GM21717 (cell line): ENCODE data around the gene RTP5.

Experiments
- ATAC-seq: cut with Tn5 transposase; IDR thresholded peaks from one replicate; pipeline ENCODE4 v1.9.1; 2021; ENCODE audit warnings: mild to moderate bottlenecking, moderate library complexity; ENCODE audit not compliant: unreplicated experiment

Gene RTP5

DNA sequence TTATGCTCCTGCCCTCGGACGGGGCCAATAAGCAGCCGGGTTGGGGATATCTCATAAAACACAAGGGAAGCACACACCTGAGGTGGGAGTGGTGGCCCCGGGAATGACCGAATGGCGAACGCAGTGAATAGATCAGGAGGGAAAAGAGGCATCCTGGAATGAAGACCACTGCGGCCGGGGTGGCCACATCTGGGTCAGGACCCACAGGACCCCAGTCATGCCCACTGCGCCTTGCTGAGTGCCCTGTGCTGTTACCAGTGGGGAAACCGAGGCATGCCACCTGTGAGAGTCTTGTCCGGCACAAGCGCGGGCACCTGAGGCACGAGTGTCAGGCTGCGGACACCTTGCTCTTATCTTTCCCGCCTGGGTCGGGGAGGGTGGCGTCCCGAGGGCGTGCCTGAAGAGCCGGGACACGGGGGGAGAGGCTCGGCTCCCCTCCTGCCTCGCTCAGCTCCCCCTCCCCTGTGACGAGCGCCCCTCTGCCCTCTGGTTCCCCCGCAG, 12.4 kb upstream of the RTP5 start:
- ATAC-seq: no peak

DNA sequence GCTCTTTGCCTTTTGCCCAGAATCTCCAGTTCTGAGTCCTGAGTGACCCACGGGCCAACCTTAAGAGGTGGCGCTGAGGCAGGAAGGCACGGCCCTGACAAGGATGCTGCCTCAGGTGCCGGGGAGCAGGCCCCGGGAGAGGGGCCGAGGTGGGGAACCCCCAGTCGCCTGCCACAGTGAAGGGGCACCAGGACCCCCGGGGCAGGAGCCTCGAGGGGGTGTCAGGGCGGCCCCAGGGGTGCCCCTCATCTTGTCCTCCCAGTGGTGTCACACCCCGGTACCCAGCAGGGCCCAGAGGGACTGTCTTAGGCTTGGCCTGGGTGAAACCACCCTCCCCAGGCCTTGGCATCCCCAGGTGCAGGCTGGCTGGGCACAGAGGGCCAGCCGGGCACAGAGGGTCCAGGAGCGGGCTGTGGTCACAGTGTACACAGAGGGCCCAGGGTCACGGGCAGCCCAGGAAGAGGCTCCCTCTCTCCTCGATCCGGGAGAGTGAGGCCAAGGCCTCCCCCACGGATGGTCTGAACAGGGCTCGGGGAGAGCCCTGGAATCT, 11.9 kb upstream of the RTP5 start:
- ATAC-seq: no peak

DNA sequence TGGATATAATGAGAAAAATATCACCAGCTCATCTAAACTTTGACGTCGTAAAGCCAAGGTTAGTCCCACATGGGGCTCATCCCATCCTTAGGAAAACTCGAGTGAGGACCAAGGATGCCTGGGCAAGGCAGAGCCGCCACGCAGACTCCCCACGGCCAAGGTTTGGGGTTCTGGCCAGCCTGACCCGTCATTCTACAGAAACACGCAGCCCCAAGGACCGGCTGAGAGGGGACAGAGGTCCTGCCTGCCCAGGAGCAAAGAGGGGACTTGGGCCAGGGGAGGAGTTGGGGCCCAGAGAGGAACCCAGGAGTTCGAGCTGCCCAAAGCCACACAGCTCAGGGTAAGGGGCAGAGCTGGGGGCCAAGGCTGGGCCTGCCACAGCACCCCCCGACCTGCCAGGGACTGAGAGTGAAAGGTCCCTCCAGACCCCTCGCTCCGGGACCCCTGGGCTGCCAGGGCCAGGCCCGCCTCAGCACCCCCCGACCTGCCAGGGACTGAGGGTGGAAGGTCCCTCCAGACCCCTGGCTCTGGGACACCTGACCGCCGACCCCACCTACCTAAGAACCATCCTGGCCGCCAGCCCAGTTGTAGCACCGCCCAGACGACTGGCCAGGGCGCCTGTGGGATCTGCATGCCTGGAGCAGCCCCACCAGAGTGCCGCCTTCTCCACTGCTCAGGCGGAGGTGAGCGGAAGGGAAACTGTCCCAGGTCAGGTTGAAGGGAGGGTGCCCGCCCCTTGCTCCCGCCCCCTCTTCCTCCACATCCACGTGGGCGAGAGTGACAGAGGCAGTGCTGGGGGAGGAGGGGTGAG, 11.1 kb upstream of the RTP5 start, which contains the start of gene PDCD1:
Gene PDCD1 (minus strand): TSS at position 689 of the 811 bp plus-strand sequence. CDS start 56 bp downstream, at position 633.
- ATAC-seq: peak; percentile 35

DNA sequence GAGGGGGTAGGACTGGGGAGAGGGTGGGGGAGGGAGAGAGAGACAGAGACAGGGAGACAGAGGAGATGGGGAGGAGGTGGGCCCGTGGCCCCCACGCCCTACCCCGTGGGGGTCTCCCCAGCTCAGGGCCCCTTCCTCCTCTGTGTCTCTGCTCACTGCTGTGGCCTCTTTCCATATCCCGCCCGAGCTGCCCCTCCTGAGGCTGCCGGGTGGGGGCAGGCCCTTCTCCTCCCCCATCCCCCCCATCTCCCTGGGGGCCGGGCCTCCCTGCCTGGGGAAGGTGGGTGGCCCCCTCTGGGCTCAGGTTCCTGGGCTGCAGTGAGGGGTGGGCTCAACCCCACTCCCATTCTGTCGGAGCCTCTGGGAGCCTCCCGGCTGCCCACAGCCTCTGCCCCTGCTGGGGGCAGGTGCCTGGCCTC, 10.5 kb upstream of the RTP5 start:
- ATAC-seq: peak; percentile 17

DNA sequence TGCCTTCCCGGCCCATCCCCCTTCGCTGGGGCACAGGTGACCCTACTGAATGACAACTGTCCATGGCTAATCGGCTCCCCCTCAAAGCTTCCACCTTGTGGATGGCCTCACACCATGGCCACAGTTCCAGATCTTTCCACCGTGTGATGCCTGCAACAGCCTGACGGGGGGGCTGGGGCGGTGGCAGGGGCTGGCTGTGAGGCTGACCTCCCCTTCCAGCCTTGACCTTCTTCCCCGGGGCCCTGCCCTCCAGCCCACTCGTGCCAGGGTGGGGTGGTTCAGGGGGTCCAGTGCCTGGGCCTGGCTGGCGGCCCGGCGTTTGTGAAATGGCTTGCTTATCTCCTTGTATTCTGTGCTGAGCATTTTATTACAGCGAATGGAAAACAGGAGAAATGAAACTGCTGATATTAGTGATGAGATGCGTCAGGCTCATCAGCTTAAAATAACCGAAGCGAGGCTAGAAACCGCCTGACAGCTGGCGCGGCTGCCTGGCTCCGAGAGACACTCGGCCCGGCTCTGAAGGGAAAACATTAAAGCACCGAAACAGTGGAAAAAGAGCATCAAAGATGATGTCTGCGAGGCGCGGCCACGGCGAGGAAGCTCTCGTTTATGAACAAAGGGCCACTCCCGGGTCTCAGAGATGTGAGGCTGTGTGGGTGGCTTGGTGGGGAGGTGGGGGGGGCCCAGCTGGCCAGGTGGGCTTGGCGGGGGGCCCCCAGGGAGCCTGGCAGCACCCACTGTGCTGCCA, 9.9 kb upstream of the RTP5 start:
- peak; percentile 47 for ATAC-seq

DNA sequence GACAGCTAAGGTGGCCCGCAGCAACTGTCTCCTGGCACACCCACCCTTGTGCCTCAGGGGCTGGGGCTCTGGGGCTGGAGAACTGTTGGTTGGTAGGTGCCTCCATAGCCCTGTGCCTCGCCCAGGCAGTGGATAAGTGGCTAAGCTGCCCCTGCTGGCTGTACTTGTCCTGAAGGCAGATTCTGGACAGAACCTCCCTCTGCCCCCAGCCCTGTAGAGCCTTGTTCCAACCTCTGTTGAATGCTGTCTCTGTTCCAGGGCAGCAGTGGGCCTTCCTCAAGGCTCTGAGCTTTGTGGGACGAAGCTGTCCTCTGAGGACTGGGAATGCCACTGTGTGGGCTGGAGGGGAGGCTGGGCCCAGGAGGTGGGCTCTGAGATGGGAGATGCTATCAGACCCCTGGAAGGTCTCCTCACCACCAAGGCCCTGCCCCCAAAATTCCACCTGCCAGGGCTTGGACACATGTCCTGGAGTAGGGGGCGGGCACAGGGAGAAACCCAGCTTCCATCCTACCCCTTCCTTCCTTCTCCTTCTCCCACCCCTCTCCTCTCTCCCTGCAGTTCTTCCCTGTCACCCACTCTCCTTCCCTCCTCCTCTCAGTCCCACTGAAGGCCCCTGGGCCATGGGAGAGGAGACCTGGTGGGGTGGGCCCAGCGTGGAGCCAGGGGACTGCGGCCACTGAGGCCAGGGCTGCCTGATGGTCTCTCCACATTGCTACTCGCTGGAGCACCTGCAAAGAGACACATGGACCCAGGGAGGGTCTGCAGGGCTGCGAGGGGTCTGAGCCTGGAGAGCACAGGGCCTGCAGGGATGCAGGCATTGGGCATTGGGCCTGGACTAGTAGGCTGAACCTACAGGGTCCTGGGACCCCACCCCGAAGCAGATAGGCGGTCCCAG, 9.1 kb upstream of the RTP5 start:
- ATAC-seq: peak; percentile 7

DNA sequence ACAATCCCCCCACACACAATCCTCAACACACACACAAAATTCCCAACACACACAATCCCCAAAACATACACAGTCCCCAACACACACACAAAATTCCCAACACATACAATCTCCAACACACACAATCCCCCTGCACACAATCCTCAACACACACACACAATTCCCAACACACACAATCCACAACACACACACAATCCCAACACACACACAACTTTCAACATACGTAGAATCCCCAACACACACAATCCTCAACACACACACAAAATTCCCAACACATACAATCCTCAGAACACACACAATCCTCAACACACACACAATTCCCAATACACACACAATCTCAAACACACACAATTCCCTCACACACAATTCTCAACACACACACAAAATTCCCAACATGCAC, 8.3 kb upstream of the RTP5 start:
- ATAC-seq: no peak

DNA sequence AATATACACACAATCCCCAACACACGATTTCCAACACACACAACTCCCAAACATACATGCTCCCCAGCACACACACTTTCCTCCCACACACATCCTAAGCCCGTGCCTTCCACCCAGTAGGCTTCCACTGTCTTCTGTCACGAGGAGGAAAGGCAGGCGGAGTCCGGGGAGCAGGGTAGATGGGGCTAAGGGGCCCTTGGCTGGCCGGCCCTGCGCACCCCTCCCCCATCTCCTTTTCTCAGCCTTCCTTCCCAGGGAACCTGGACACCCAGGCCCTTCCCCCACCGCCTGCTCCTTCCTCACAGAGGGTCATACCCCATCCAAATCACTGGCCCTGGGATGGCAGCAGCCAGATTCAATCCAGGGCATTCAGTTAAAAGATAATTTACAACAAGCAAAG, 7.4 kb upstream of the RTP5 start:
- no peak for ATAC-seq

DNA sequence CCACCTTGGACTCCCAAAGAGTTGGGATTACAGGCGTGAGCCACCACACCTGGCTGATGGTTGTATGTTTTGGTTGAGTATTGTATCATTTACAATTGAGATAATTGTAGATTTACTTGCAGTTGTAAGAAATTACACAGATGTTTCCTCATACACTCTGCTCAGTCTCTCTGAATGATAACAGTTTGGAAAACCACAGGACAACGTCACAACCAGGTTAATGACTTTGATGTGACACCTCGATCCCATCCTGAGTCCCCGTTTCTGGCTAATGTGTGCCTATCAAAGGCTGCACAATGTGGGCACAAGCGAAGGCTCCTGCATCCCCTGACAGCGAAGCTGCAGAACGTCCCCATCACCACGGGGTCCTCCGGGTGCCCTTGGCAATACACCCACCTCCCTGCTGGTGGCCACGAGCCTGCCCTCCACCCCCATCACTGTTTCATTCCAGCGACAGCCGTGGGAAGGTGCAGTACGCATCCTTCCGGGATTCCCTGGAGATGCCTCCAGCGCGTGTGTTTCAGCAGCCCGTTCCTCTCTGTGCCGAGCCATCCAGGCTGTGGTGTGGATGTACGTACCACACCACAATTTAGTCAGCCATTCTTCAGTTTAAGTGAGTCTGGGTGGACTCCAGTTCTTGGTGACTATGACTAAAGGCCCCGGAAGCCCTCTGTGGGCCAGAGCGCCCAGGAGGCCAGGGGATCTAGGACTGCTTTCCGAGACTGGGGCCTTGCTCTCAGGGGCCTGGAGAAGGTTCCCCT, 6.6 kb upstream of the RTP5 start:
- no peak for ATAC-seq

DNA sequence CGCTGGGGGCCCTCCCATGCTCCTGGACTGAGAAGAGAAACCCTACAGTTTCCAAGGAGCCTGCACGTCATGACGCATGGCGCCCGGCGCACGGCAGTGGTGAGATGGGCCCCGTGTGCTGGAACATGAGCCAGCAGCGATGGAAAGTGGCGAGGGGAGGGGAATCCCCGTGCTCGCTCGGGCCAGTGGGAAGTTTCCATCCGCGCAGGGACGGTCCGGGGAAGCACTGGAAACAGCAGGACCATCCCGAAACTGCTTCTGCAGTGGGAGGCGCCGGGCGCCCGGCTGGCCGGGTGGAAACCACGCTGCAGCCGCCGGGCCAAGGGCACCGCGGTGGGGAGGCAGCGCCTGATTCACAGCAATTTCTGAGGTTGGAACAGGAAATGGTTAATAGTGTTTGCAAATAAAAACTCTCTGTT, 6.0 kb upstream of the RTP5 start:
- ATAC-seq: no peak

DNA sequence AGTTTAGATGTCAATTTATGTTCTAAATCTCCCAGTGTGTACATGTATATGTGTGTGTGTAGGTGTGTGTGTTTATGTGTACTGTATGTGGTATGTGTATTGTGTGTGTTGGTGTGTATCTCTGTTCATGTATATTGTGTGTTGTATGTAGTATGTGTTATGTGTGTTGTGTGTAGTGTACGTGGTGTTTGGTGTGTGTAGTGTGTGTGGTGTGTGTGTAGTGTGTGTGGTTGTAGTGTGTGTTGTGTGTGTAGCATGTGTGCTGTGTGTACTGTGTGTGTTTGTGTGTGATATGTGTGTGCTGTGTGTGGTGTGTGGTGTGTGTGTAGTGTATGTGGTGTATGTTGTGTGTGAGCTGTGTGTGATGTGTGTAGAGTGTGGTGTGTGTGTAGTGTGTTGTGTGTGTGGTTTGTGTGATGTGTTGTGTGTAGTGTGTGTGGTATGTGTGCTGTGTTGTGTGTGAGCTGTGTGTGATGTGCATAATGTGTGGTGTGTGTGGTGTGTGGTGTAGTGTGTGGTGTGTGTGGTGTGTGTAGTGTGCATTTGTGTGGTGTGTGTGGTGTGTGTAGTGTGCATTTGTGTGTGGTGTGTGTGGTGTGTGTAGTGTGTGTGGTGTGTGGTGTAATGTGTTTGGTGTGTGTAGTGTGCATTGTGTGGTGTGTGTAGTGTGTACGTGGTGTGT, 5.2 kb upstream of the RTP5 start:
- no peak for ATAC-seq

DNA sequence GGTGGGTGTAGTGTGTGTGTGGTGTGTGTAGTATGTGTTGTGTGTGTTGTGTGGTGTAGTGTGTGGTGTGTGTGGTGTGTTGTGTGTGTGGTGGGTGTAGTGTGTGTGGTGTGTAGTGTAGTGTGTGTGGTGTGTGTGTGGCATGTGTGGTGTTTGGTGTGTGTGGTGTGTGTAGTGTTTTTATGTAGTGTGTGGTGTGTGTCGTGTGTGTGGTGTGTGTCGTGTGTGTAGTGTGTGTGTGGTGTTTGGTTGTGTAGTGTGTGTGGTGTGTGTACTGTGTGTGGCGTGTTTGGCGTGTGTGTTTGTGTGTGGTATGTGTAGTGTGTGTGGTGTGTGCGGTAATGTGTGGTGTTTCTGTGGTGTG, 4.7 kb upstream of the RTP5 start:
- ATAC-seq: no peak

DNA sequence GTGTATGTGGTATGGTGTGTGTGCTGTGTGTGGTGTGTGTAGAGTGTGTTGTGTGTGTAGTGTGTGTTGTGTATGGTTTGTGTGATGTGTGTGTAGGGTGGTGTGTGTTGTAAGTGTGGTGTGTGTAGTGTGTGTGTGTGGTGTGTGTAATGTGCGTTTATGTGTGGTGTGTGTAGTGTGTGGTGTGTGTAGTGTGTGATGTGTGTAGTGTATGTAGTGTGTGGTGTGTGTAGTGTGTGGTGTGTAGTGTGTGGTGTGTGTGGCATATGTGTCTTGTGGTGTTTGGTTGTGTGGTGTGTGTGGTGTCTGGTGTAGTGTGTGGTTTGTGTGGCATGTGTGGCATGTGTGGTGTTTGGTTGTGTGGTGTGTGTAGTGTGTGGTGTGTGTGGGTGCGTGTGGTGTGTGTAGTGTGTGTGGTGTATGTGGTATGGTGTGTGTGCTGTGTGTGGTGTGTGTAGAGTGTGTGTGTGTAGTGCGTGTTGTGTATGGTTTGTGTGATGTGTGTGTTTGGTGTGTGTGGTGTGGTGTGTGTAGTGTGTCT, 4.0 kb upstream of the RTP5 start:
- ATAC-seq: no peak

DNA sequence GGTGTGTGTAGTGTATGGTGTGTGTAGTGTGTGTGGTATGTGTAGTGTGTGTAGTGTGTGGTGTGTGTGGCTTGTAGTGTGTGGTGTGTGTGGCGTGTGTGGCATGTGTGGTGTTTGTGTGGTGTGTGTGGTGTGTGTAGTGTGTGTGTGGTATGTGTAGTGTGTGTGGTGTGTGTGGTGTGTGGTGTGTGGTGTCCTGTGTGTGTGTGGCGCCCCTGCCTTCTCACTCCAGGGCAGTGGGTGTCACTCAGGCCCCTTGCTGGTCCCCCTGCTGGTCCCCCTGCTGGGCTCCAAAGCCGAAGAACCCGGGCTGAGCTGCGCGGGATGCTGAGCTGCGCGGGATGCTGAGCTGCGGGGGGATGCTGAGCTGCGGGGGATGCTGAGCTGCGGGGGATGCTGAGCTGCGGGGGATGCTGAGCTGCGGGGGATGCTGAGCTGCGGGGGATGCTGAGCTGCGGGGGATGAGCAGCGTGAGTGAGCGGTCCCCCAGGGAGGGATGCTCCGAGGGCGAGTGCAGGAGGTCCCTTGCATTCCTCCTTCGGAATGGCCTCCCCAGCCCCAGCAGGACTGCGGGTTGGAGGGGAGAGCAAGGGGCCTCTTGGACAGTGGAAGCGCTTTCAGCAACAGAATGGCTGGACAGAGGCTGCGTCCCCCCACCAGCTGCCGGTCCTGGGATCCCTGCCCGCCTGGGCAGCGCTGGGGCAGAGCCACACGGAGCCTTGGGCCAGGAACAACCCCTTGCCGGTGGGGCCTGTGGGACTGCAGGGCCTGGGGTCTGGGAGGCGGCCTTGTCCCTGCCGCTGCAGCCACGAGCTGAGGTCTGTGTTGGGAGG, 3.4 kb upstream of the RTP5 start:
- no peak for ATAC-seq

DNA sequence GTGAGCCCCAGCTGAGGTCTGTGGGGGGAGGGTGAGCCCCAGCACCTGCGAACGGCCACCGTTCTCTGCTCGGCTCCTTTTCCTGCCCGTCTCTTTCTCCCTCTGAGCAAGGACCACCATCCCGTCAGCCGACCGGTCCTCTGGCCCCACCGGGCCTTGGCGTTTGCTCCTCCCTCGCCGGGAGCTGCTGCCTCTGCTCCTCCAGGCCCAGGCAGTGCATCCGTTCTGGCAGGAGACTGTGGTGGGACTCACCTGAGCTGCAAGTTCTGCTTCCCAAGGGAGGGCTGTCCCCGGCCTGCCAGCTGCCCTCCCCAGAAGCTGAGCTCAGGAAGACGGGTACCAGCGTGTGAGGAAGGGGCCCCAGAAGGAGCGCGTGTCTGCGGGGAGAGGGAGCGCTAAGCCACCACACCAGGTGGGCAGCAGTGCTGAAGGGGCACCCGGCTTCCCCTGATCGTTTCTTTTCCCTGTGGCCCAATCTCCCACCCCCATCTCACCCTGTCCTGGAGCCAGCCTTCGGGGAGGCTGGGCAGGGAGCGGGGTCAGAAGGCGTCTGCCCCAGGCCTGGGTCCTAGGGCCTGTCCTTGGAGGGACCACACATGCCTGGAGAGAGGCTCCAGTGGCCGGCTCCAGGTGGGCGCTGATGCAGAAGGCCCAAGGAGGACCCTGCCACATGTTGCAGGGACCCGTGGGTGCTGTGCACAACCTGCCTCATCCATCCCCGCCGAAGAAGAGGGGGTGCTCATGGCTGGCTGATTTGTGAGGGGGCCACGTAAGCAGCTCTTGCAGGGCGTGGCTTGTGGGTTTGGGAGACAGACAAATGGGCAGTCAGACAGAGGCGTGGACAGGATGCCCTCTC, 2.5 kb upstream of the RTP5 start:
- no peak for ATAC-seq

DNA sequence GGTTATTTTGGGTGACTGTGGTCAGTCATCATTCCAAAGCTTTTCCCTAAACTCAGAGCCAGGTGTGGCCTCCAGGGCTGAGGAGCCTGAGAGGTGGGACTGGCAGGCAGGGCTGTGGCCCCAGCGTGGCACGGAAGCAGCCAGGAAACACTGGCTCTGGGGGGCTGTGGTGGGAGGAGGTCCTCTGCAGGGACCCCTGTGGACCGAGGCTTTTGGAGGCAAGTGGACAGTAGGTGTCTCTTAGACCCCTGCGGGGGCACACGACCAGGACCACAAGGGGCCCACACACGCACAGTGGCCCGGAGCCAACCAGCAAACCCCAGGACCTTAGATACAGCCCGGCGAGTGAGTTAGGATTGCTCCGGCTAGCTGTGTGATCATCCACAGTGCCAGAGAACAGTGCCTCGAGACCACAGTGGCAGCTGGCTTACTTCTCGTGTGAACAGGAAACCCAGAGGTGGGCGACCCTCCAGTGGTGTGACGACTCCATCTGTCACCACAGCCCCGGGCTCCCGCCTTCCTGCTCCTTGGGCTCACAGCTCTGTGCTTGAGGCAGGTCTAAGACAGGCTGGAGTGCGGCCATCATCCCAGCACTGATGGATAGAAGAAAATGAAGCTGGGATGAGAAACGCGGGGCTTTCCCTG, 1.6 kb upstream of the RTP5 start:
- ATAC-seq: no peak

DNA sequence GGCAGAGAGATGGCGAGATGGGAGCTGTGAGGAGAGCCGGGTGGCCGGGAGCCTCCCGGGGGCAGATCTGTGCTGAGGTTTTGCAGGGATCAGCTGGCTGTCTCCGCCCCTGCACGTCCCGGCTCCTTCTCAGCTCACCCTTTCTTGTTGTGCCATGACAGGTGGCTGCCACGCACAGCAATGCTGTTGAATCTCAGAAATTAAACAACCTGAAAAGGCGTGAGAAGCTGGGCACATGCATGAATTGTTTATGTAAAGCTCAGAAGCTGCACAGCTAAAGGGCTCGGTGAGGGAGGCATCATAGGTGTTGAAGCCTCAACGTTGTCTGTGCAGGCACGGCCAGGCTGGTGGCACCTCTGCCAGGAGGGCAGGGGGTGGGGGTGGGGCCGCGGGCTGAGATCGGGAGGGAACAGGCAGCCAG, 858 bp upstream of the RTP5 start:
- ATAC-seq: no peak
